Activated naive CD4-positive, alpha-beta T cell treated with anti-CD3 and anti-CD28 coated beads for 36 hours (primary cell): Measurements from ENCODE around the gene NTNG1. TPM values are rescaled to one million over a fixed set of nuclear protein-coding genes. Genes with fewer than 3 reads are reported as not detected.
A peak's percentile ranks its signal among the peaks of the same experiment; 100 is the strongest.

Experiments
- CTCF ChIA-PET: fragments of 350-600 bp; sonication (Branson Sonifier 250); formaldehyde crosslinking; loops from one replicate; lab custom pipeline; 2021; ENCODE audit warnings: antibody characterized with exemption; lab: Charles Lee
- DNase-seq: peaks from one replicate; pipeline ENCODE4 v3.0.0-alpha.2; 2020
- H3K27ac Mint-ChIP-seq: one replicate; pipeline ENCODE4 v1.8.0; 2021; ENCODE audit warnings: mild to moderate bottlenecking, mixed read lengths
- H3K27me3 Mint-ChIP-seq: one replicate; pipeline ENCODE4 v1.8.0; 2021; ENCODE audit warnings: low read depth, mixed read lengths
- H3K36me3 Mint-ChIP-seq: one replicate; pipeline ENCODE4 v1.8.0; 2021; ENCODE audit warnings: low read depth, mixed read lengths
- H3K4me1 Mint-ChIP-seq: one replicate; pipeline ENCODE4 v1.8.0; 2021; ENCODE audit warnings: low read depth, mixed read lengths
- H3K4me3 Mint-ChIP-seq: one replicate; pipeline ENCODE4 v1.8.0; 2021; ENCODE audit warnings: mild to moderate bottlenecking, moderate library complexity, mixed read lengths
- H3K9me3 Mint-ChIP-seq: one replicate; pipeline ENCODE4 v1.8.0; 2021; ENCODE audit warnings: mixed read lengths
- intact Hi-C: fragments of 100-400 bp; cut with micrococcal nuclease; formaldehyde crosslinking; loops from one replicate; pipeline ENCODE4 v1.15.1; 2023
- total RNA-seq, 2 experiments: library from RNA; stranded (reverse); gene quantifications; one replicate each; pipeline ENCODE4 v1.2.3, GENCODE V29; 2021

The NTNG1 gene
- total RNA-seq, 2 experiments from 2014 or later, result not detected

DNA sequence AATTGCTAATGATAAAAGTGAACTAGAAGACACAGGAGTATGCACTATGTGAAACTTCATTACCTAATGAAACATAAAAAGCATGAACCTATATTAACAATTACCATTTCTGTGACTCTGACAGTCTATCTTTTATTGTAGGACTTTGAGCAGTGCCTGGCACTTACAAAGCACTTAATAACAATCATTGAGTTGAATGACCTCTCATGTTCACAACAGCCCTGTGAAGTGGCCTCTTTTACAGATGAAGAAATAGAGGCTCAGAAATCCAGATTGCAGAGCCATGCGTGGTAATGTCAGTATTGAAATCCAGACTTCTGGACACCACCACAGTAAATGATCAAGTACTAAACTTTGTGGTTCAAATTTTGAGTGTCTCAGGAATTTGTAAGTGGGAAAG, 326.4 kb downstream of the NTNG1 start:
- H3K4me3 Mint-ChIP-seq, result no peak overlapping the region
- H3K9me3 Mint-ChIP-seq, result no peaks in the 10 kb centered on the region
- H3K36me3 Mint-ChIP-seq, result no peaks in the 10 kb centered on the region
- DNase-seq, result no peak
- no peaks in the 10 kb centered on the region for H3K4me1 Mint-ChIP-seq
- intact Hi-C loops, result no loop called here
- no peak overlapping the region for H3K27ac Mint-ChIP-seq
- CTCF ChIA-PET, result interaction anchor here (0.7 kb wide), 1 partner anchor 14 kb away, joined by 3 read pairs; no protein-coding TSS in a partner anchor
- peaks cover 5% of the 10 kb centered on the region for H3K27me3 Mint-ChIP-seq

DNA sequence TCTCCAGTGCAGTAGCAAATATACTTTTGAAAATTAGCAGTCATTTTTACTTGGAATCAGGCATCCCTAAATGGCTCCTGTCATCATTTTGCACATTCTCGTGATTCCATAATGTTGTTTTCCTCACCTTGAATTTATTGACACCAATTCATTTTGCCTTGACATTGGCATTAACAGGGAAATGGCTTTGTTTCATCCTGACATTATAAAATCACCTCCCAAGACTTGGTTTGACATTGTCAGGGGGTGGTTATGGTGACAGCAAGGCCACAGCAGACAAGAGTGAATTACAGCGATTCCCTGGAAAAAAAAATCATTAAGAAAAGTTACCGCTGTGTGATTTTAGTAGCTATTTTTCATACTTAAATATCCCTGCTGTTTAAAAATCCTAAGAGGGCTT, 327.0 kb downstream of the NTNG1 start:
- no peak overlapping the region for H3K27ac Mint-ChIP-seq
- CTCF ChIA-PET, result no interaction called here
- H3K4me3 Mint-ChIP-seq, result no peak overlapping the region
- no peaks in the 10 kb centered on the region for H3K4me1 Mint-ChIP-seq
- intact Hi-C loops, result no loop called here
- H3K27me3 Mint-ChIP-seq, result peaks cover 7% of the 10 kb centered on the region
- H3K9me3 Mint-ChIP-seq, result no peaks in the 10 kb centered on the region
- H3K36me3 Mint-ChIP-seq, result no peaks in the 10 kb centered on the region
- no peak for DNase-seq

DNA sequence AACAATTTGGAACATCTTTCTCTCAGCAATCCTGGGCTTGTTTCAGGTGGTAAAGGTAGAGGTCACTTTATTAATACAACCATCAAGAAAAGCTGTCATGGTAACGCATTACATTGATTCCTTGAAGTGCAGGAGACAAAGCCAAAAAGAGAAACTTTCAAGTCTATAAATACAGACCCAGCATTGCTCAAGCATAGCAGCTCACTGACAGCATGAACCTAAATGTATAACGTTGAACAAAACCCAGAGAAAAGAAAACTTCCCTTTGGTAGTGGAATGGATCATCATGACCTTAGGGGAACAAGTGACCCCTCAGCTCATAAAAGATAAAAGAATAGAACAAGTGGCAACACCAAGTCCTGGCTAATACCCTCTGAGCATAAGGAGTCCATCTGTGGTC, 332.2 kb downstream of the NTNG1 start:
- Mint-ChIP-seq H3K27me3 (peaks cover 9% of the 10 kb centered on the region), H3K4me3 (no peak overlapping the region), H3K9me3 (no peaks in the 10 kb centered on the region), H3K4me1 (peaks cover 2% of the 10 kb centered on the region), H3K36me3 (no peaks in the 10 kb centered on the region), H3K27ac (no peak overlapping the region)
- intact Hi-C loops, result no loop called here
- CTCF ChIA-PET, result interaction anchor here (0.9 kb wide), 1 partner anchor 33 kb away, joined by 4 read pairs; no protein-coding TSS in a partner anchor
- DNase-seq, result no peak

DNA sequence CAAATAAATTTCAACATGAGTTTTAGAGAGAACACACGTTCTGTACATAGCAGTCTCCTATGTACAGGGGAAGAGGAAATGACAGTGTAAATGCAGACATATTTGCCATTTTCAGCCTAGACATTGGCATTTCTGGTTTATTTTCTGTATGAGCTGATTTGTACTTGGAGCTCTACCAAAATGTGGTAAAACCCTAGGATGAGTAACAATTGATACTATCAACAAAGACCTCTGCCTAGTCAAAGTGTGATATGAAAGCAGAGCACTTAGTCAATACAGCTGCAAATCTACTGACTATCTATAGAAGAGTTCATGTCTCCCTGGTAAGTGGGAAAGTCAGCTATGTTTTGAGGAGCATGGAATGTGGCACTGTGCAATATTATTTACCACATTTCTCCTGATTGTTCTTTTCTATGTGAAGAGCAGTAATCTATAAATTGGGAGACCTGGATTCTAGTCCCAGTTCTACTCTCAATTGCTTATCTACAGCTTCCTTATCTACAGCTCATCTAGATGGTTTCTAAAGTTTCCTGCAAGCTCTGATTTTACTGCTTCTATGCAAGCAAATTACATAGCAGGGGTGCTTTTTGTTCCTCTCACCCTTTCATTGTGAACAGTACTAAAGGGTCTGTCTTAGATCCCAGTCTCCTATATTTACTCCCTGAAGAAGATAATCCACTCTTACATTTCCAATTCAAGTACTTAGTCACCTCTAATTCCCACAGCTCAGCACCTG, 334.2 kb downstream of the NTNG1 start:
- intact Hi-C loops, result no loop called here
- no peak overlapping the region for H3K4me3 Mint-ChIP-seq
- no peak overlapping the region for H3K27ac Mint-ChIP-seq
- DNase-seq, result no peak
- CTCF ChIA-PET, result interaction anchor here (1.2 kb wide), 1 partner anchor 54 kb away, joined by 3 read pairs; no protein-coding TSS in a partner anchor
- no peaks in the 10 kb centered on the region for H3K9me3 Mint-ChIP-seq
- peaks cover 22% of the 10 kb centered on the region for H3K27me3 Mint-ChIP-seq
- no peaks in the 10 kb centered on the region for H3K36me3 Mint-ChIP-seq
- peaks cover 2% of the 10 kb centered on the region for H3K4me1 Mint-ChIP-seq

DNA sequence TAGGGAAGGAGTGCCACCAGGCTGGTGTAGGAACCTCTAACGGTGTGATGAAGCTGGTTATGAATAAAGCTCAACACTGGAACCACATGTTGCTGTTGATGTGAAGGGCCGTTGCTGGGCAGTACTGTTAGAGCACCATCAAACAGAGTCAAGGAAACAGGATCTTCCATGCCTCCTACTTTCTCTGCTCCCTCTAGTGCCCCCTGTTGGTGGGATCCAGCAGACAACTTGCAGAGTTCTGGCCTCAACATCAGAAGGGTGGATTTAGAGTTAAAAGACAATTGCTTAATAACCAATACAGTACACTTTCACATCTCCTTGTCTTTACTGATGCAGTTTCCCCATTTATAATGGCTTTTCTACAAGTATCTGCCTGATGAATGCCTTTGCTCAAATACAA, 336.4 kb downstream of the NTNG1 start:
- CTCF ChIA-PET, result interaction anchor here (0.6 to 1.1 kb wide), 3 partner anchors 52 to 303 kb away, joined by 3 to 4 read pairs (median 3); no protein-coding TSS in a partner anchor

GRCh38 chr1:107479865-107480350, 339.1 kb downstream of the NTNG1 start:
- Mint-ChIP-seq H3K36me3 (no peaks in the 10 kb centered on the region), H3K27ac (no peak overlapping the region), H3K4me3 (no peak overlapping the region), H3K4me1 (peaks cover 2% of the 10 kb centered on the region), H3K27me3 (peaks cover 37% of the 10 kb centered on the region), H3K9me3 (no peaks in the 10 kb centered on the region)
- CTCF ChIA-PET, result no interaction called here
- no peak for DNase-seq
- intact Hi-C loops, result no loop called here

More for the DNA sequence above, 336.4 kb downstream of the NTNG1 start:
- DNase-seq, result peak; percentile 16
- Mint-ChIP-seq H3K27me3 (peaks cover 37% of the 10 kb centered on the region), H3K36me3 (no peaks in the 10 kb centered on the region), H3K9me3 (no peaks in the 10 kb centered on the region), H3K27ac (no peak overlapping the region), H3K4me3 (no peak overlapping the region), H3K4me1 (peaks cover 2% of the 10 kb centered on the region)
- intact Hi-C loops, result no loop called here

DNA sequence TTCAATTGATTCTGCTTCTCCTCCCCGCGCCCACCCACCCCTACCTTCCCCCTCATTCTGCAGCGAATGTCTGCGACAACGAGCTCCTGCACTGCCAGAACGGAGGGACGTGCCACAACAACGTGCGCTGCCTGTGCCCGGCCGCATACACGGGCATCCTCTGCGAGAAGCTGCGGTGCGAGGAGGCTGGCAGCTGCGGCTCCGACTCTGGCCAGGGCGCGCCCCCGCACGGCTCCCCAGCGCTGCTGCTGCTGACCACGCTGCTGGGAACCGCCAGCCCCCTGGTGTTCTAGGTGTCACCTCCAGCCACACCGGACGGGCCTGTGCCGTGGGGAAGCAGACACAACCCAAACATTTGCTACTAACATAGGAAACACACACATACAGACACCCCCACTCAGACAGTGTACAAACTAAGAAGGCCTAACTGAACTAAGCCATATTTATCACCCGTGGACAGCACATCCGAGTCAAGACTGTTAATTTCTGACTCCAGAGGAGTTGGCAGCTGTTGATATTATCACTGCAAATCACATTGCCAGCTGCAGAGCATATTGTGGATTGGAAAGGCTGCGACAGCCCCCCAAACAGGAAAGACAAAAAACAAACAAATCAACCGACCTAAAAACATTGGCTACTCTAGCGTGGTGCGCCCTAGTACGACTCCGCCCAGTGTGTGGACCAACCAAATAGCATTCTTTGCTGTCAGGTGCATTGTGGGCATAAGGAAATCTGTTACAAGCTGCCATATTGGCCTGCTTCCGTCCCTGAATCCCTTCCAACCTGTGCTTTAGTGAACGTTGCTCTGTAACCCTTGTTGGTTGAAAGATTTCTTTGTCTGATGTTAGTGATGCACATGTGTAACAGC, 339.9 kb downstream of the NTNG1 start:
- Mint-ChIP-seq H3K9me3 (no peaks in the 10 kb centered on the region), H3K27me3 (peaks cover 37% of the 10 kb centered on the region), H3K4me1 (no peaks in the 10 kb centered on the region), H3K4me3 (no peak overlapping the region), H3K27ac (no peak overlapping the region), H3K36me3 (no peaks in the 10 kb centered on the region)
- no peak for DNase-seq
- intact Hi-C loops, result no loop called here
- CTCF ChIA-PET, result no interaction called here

DNA sequence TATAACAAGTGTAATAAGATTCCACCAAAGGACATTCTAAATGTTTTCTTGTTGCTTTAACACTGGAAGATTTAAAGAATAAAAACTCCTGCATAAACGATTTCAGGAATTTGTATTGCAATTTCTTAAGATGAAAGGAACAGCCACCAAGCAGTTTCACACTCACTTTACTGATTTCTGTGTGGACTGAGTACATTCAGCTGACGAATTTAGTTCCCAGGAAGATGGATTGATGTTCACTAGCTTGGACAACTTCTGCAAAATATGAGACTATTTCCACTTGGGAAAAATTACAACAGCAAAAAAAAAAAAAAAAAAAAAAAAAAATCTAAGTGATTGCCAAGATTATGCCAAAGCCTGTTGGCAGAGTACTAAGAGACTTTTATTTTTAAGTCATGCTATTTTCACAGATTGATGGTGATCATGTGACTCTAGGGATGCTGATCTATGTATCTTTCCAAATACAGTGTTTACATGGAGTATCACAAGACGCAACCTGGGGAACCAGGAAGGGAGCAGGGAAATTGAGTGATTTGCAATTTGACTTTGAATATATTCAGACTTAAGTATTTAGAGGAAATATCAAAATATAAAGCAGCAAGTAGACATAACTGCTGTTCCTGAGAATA, 341.0 kb downstream of the NTNG1 start:
- Mint-ChIP-seq H3K4me1 (no peaks in the 10 kb centered on the region), H3K9me3 (no peaks in the 10 kb centered on the region), H3K27me3 (peaks cover 35% of the 10 kb centered on the region), H3K4me3 (no peak overlapping the region), H3K27ac (no peak overlapping the region), H3K36me3 (no peaks in the 10 kb centered on the region)
- no peak for DNase-seq
- CTCF ChIA-PET, result interaction anchor here (0.7 kb wide), 1 partner anchor 47 kb away, joined by 4 read pairs; no protein-coding TSS in a partner anchor
- intact Hi-C loops, result no loop called here

GRCh38 chr1:107483949-107484348, 343.1 kb downstream of the NTNG1 start:
- Mint-ChIP-seq H3K27ac (no peak overlapping the region), H3K4me3 (no peak overlapping the region), H3K36me3 (no peaks in the 10 kb centered on the region), H3K27me3 (peaks cover 33% of the 10 kb centered on the region), H3K4me1 (no peaks in the 10 kb centered on the region), H3K9me3 (no peaks in the 10 kb centered on the region)
- no peak for DNase-seq
- CTCF ChIA-PET, result no interaction called here
- intact Hi-C loops, result no loop called here

DNA sequence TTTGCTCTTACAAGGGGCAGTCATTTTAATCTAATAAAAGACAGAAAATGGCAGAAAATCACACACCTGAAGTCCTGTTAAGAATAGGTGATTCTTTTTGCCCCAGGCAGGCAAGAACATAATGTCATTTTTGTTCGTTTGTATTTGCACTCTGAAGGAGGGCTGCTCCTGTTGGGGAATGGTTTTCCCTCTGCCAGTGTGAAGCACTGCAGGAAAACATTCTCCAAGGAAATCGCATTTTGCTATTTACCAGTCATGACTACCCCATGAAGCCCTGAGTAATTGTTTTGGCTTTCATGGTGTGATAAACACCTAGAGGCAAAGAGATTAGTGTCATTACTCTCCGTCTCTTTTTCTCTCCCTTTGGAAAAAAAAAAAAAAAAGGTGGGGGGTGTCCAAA, 345.5 kb downstream of the NTNG1 start:
- Mint-ChIP-seq H3K27ac (no peak overlapping the region), H3K4me3 (no peak overlapping the region), H3K9me3 (no peaks in the 10 kb centered on the region), H3K4me1 (no peaks in the 10 kb centered on the region), H3K36me3 (no peaks in the 10 kb centered on the region), H3K27me3 (peaks cover 14% of the 10 kb centered on the region)
- intact Hi-C loops, result no loop called here
- no peak for DNase-seq
- CTCF ChIA-PET, result no interaction called here

GRCh38 chr1:107487506-107487905, 346.7 kb downstream of the NTNG1 start:
- Mint-ChIP-seq H3K27ac (no peak overlapping the region), H3K9me3 (no peaks in the 10 kb centered on the region), H3K4me3 (no peak overlapping the region), H3K4me1 (no peaks in the 10 kb centered on the region), H3K27me3 (peaks cover 6% of the 10 kb centered on the region), H3K36me3 (no peaks in the 10 kb centered on the region)
- intact Hi-C loops, result no loop called here
- no peak for DNase-seq
- CTCF ChIA-PET, result no interaction called here

- Mint-ChIP-seq H3K4me3 (no peak overlapping the region), H3K4me1 (no peaks in the 10 kb centered on the region), H3K9me3 (no peaks in the 10 kb centered on the region), H3K27ac (no peak overlapping the region), H3K27me3 (peaks cover 4% of the 10 kb centered on the region), H3K36me3 (no peaks in the 10 kb centered on the region)
- CTCF ChIA-PET, result interaction anchor here (0.6 to 1.6 kb wide), 2 partner anchors 14 to 349 kb away, joined by 3 to 4 read pairs; no protein-coding TSS in a partner anchor
- DNase-seq, result no peak
- intact Hi-C loops, result no loop called here
These were observed 350.7 kb downstream of the NTNG1 start for GRCh38 chr1:107491582-107491981.
